T-cell (primary cell): ENCODE results near the gene TK1. TPM values are rescaled to one million over a fixed set of nuclear protein-coding genes. Genes with fewer than 3 reads are reported as not detected.

ENCODE experiments used
- ATAC-seq, 4 experiments: fragments of 200-7000 bp in 3 of 4; fragments of 150-1000 bp in 1 of 4; cut with Tn5 transposase; replicated peaks in 1 of 4; 1 replicate in 3 of 4; 2 replicates in 1 of 4; pipeline ENCODE4 v1.10.0; 2021; ENCODE audit warnings: moderate library complexity in 3 of 4, mild to moderate bottlenecking in 2 of 4, moderate number of reproducible peaks in 1 of 4
- CTCF ChIA-PET, 2 donors: fragments of 300-600 bp; sonication (Branson Sonifier 250); formaldehyde crosslinking; loops; one replicate each; lab custom pipeline; 2022; ENCODE audit warnings: antibody characterized with exemption in 2 of 2; lab: Charles Lee
- POLR2A ChIA-PET, 2 donors: fragments of 300-600 bp; sonication (Branson Sonifier 250); formaldehyde crosslinking; loops; one replicate each; lab custom pipeline; 2022; ENCODE audit warnings: antibody characterized with exemption in 2 of 2; lab: Charles Lee
- DNase-seq, 35 experiments: peaks; one replicate each; pipeline versions ENCODE4 v3.0.0 to v3.0.0-alpha.2; 2013 to 2023
- H3K27ac ChIP-seq: one replicate; pipeline ENCODE4 v1.5.1; 2013; ENCODE audit warnings: low read length
- H3K27me3 ChIP-seq, 2 experiments: replicated peaks in 1 of 2; 1 replicate in 1 of 2; 2 replicates in 1 of 2; pipeline versions ENCODE4 v1.6.1 to v1.7.0; 2013; ENCODE audit warnings: low read length in 1 of 2, mixed read lengths in 1 of 2; ENCODE audit not compliant: control insufficient read depth in 2 of 2, insufficient read depth in 2 of 2; ENCODE audit errors: extremely low read depth in 1 of 2
- H3K36me3 ChIP-seq, 2 donors: 1 replicate in 1 of 2; 2 replicates in 1 of 2; pipeline versions ENCODE4 v1.6.1 to v1.7.0; 2013; ENCODE audit warnings: low read length in 1 of 2; ENCODE audit not compliant: control insufficient read depth in 2 of 2, insufficient read depth in 1 of 2; ENCODE audit errors: extremely low read depth in 1 of 2
- H3K4me1 ChIP-seq, 2 experiments: 1 replicate in 1 of 2; 2 replicates in 1 of 2; pipeline versions ENCODE4 v1.6.1 to v1.7.0; 2013; ENCODE audit warnings: low read length in 2 of 2, mixed read lengths in 1 of 2; ENCODE audit not compliant: insufficient read depth in 2 of 2, control insufficient read depth in 1 of 2; ENCODE audit errors: extremely low read depth in 1 of 2
- H3K4me3 ChIP-seq, 2 donors: 1 replicate in 1 of 2; 2 replicates in 1 of 2; pipeline versions ENCODE4 v1.5.1 to v1.7.0; 2013; ENCODE audit warnings: mild to moderate bottlenecking in 2 of 2, low read length in 1 of 2, moderate library complexity in 1 of 2; ENCODE audit not compliant: control insufficient read depth in 1 of 2; ENCODE audit errors: extremely low read depth in 1 of 2
- H3K9me3 ChIP-seq: 2 replicates; pipeline ENCODE4 v1.7.0; 2013
- H3K27ac Mint-ChIP-seq, 2 donors: one replicate each; pipeline ENCODE4 v1.8.0; 2020 to 2021; ENCODE audit warnings: mild to moderate bottlenecking in 2 of 2, mixed read lengths in 2 of 2
- H3K27me3 Mint-ChIP-seq, 2 donors: one replicate each; pipeline ENCODE4 v1.8.0; 2021 to 2022; ENCODE audit warnings: mixed read lengths in 2 of 2
- H3K36me3 Mint-ChIP-seq: one replicate; pipeline ENCODE4 v1.8.0; 2021; ENCODE audit warnings: mixed read lengths
- H3K4me1 Mint-ChIP-seq, 3 donors: one replicate each; pipeline ENCODE4 v1.8.0; 2020 to 2022; ENCODE audit warnings: mixed read lengths in 3 of 3, mild to moderate bottlenecking in 1 of 3
- H3K4me3 Mint-ChIP-seq, 3 donors: one replicate each; pipeline ENCODE4 v1.8.0; 2020 to 2022; ENCODE audit warnings: mild to moderate bottlenecking in 3 of 3, mixed read lengths in 3 of 3, moderate library complexity in 3 of 3
- H3K9me3 Mint-ChIP-seq, 3 donors: one replicate each; pipeline ENCODE4 v1.8.0; 2020 to 2022; ENCODE audit warnings: mixed read lengths in 3 of 3
- WGBS: methylation state at CpG from one replicate; pipeline ENCODE4 v1.1.5; 2013; ENCODE audit warnings: missing lambda C conversion rate; ENCODE audit not compliant: insufficient coverage; 5-methylcytosine and 5-hydroxymethylcytosine counted together
- total RNA-seq, 35 experiments: library from RNA in 6 of 35; stranded (reverse) in 6 of 35; fragments of 120-200 nt in 1 of 35; gene quantifications; one replicate each; pipeline versions ENCODE4 v1.2.1 to v1.2.4 and lab custom pipeline; 2013 to 2026

TK1 gene
- total RNA-seq, 5 donors from 2014 or later (not counting 1 experiment from before 2014, with no cell fraction given) = 1.6 to 3.3 (median 2.2) TPM

DNA sequence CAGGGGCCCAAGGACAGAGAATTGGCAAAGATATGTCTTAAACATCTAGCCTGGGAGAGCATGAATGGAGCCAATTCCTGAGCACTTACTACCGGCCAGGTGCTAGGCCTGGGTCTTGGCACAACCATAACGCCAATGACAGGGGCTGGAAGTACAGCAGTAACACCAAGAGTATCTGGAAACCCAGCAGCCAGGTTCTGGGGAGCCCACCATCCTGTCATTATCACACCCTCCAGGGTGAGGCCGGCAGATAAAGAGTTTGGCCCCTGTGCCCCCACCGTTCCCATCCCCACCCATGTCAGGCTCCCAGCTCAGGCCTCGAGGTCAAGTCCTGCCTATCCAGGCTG lies 56.8 kb downstream of the TK1 start:
- Mint-ChIP-seq H3K4me3 (peak overlapping the region; percentile 98 to 99 (median 99)), H3K27ac (peak overlapping the region; percentile 97 to 100), H3K4me1 (peaks cover 54 to 63% (median 56%) of the 10 kb centered on the region in 3 donors), H3K27me3 (no peaks in the 10 kb centered on the region), H3K36me3 (peaks cover 9% of the 10 kb centered on the region), H3K9me3 (no peaks in the 10 kb centered on the region)
- Histone ChIP-seq H3K9me3 (no peaks in the 10 kb centered on the region), H3K4me1 (peaks cover 43 to 73% of the 10 kb centered on the region in 2 experiments), H3K27me3 (no peaks in the 10 kb centered on the region), H3K4me3 (peak overlapping the region; percentile 83 to 92), H3K36me3 (peaks cover under 1 to 53% of the 10 kb centered on the region in 2 donors), H3K27ac (peak overlapping the region; percentile 79)
- ATAC-seq = peak in 1 of 4 experiments; percentile 11
- ChIA-PET CTCF (interaction anchor here in 1 of 2 donors (0.8 to 1.3 kb wide), 2 partner anchors 9 to 10 kb away, joined by 4 to 5 read pairs; no protein-coding TSS in a partner anchor), POLR2A (no interaction called here)
- 5% methylated on average over 2 of the region's 5 CpGs for WGBS
- peak in 1 of 35 experiments; percentile 54 for DNase-seq

GRCh38 chr17:78129351-78130089 lies 57.3 kb downstream of the TK1 start:
- WGBS = 10% methylated on average over 4 of the region's 4 CpGs
- DNase-seq = peak in 26 of 35 experiments; percentile 44 to 80 (median 61)

GRCh38 chr17:78128551-78129350 lies 58.1 kb downstream of the TK1 start, which contains the start of gene TMC6:
TMC6 (minus strand) TSS chr17:78128755; CDS start chr17:78126832, 1,923 bp downstream.
- Mint-ChIP-seq H3K9me3 (no peaks in the 10 kb centered on the region), H3K4me3 (peak within 1 kb of the TSS; percentile 98 to 99 (median 99)), H3K27ac (peak within 1 kb of the TSS; percentile 97 to 100), H3K4me1 (peaks cover 48 to 61% (median 51%) of the 10 kb centered on the region in 3 donors), H3K36me3 (peaks cover 5% of the 10 kb centered on the region), H3K27me3 (no peaks in the 10 kb centered on the region)
- ChIA-PET POLR2A (interaction anchor here (0.6 to 0.8 kb wide), 4 partner anchors 8 to 225 kb away, joined by 4 to 9 read pairs (median 8); no protein-coding TSS in a partner anchor), CTCF (interaction anchor here in 1 of 2 donors (0.6 kb wide), 1 partner anchor 12 kb away, joined by 6 read pairs; no protein-coding TSS in a partner anchor)
- Histone ChIP-seq H3K4me3 (peak within 1 kb of the TSS; percentile 83 to 92), H3K27me3 (no peaks in the 10 kb centered on the region), H3K9me3 (no peaks in the 10 kb centered on the region), H3K27ac (peak within 1 kb of the TSS; percentile 79), H3K36me3 (peaks cover 8 to 53% of the 10 kb centered on the region in 2 donors), H3K4me1 (peaks cover 42 to 73% of the 10 kb centered on the region in 2 experiments)
- under 1% methylated on average over 26 of the region's 54 CpGs for WGBS
- ATAC-seq (peak; percentile 29 to 42 (median 34)), DNase-seq (peak; percentile 59 to 88 (median 75))

More at GRCh38 chr17:78129351-78130089, 57.3 kb downstream of the TK1 start:
- Mint-ChIP-seq H3K9me3 (no peaks in the 10 kb centered on the region), H3K4me3 (peak overlapping the region; percentile 98 to 99 (median 99)), H3K27me3 (no peaks in the 10 kb centered on the region), H3K27ac (peak overlapping the region; percentile 97 to 100), H3K4me1 (peaks cover 48 to 61% (median 54%) of the 10 kb centered on the region in 3 donors), H3K36me3 (peaks cover 9% of the 10 kb centered on the region)
- H3K36me3 ChIP-seq = peaks cover 6 to 53% of the 10 kb centered on the region in 2 donors
- H3K27ac ChIP-seq = peak overlapping the region; percentile 79
- peaks cover 43 to 73% of the 10 kb centered on the region in 2 experiments for H3K4me1 ChIP-seq
- peak overlapping the region; percentile 83 to 92 for H3K4me3 ChIP-seq
- no peaks in the 10 kb centered on the region for H3K9me3 ChIP-seq
- ChIA-PET CTCF (interaction anchor here in 1 of 2 donors (0.6 to 1.3 kb wide), 2 partner anchors 11 kb away, joined by 4 to 6 read pairs; no protein-coding TSS in a partner anchor), POLR2A (interaction anchor here (0.6 kb wide), 2 partner anchors 9 to 224 kb away, joined by 9 read pairs; no protein-coding TSS in a partner anchor)
- ATAC-seq = peak; percentile 2 to 4 (median 2)
- H3K27me3 ChIP-seq = no peaks in the 10 kb centered on the region

DNA sequence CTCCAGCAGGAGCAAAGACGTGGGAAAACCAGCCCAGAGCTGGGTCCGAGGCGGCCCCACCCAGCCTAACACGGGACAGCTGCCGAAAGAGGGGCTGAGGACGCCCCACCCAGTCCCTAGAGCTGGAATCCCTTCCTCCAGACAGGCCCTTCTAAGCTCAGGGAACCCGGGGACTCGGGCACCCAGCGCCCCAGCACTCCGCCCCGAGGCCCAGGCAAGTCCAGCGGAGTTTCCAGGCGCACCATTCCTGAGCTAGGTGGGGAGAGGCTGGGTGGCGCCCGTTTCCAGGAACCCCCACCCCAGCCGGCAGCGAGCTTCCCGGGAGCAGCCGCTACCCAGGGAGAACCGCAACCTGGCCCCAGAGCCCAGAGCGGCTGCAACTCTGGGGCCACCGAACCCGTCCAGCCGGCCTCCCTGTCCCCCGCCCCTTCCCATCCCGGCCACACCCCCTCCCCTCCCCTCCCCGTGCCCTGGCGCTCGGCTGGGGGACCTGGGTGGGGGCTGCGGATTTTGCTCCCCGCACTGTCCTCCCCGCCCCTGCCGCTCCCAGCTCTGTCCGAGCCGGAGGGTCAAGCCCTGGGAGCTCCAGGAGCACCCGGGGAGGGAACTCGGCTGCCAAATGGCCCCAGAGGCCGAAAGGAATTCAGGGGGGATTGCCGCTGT lies 58.8 kb downstream of the TK1 start:
- peak in 2 of 35 experiments; percentile 26 to 43 for DNase-seq
- under 1% methylated on average over 21 of the region's 39 CpGs for WGBS
- peak overlapping the region; percentile 91 to 99 (median 99) for H3K4me3 Mint-ChIP-seq
- no peaks in the 10 kb centered on the region for H3K9me3 Mint-ChIP-seq
- H3K36me3 Mint-ChIP-seq = peaks cover 12% of the 10 kb centered on the region
- Histone ChIP-seq H3K27ac (peak overlapping the region; percentile 66), H3K9me3 (no peaks in the 10 kb centered on the region), H3K4me3 (peak overlapping the region; percentile 83 to 91), H3K36me3 (peaks cover 8 to 53% of the 10 kb centered on the region in 2 donors), H3K4me1 (peaks cover 43 to 73% of the 10 kb centered on the region in 2 experiments), H3K27me3 (no peaks in the 10 kb centered on the region)
- peak overlapping the region; percentile 91 to 95 for H3K27ac Mint-ChIP-seq
- peaks cover 48 to 61% (median 51%) of the 10 kb centered on the region in 3 donors for H3K4me1 Mint-ChIP-seq
- ChIA-PET CTCF (no interaction called here), POLR2A (interaction anchor here in 1 of 2 donors (0.6 to 0.8 kb wide), 2 partner anchors 9 to 12 kb away, joined by 4 to 6 read pairs; no protein-coding TSS in a partner anchor)
- H3K27me3 Mint-ChIP-seq = no peaks in the 10 kb centered on the region
- ATAC-seq = no peak

DNA sequence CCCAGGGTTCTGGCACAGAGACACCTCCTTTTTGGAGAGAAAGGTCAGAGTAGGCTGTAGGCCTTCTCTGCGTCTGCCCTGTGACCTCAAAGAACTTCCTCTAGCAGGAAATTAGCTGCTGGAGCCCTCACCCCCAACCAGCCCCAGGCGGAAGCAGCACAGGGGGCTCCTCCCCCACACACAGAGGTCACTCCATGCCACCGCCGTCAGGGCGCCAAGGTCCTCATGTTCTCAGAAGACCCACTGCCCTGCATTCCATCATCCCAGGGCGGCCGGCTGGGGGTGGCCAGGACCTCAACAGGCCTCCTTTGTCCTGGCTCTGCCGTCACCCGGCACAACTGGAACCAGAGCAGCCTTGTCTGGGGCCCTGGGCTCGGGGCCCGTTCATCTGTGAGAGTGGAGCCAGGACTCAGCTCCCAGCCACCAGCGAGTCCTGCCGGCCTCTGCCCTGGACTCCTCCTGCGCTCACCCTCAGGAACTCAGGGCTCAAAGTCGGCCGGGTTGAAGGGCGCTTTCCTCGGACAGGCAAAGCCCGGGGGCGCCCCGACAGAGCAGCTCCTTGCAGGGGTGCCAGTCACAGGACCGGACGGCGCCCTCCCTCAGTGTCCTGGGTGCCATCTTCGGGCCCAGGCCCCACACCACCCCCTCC lies 59.5 kb downstream of the TK1 start:
- DNase-seq (peak in 33 of 35 experiments; percentile 53 to 78 (median 60)), ATAC-seq (peak in 3 of 4 experiments; percentile 10 to 18 (median 13))
- no peaks in the 10 kb centered on the region for H3K9me3 ChIP-seq
- H3K27ac ChIP-seq = peak overlapping the region; percentile 66
- H3K27me3 ChIP-seq = no peaks in the 10 kb centered on the region
- H3K4me1 Mint-ChIP-seq = peaks cover 50 to 62% (median 53%) of the 10 kb centered on the region in 3 donors
- no peaks in the 10 kb centered on the region for H3K9me3 Mint-ChIP-seq
- peaks cover 8 to 53% of the 10 kb centered on the region in 2 donors for H3K36me3 ChIP-seq
- H3K27me3 Mint-ChIP-seq = no peaks in the 10 kb centered on the region
- POLR2A ChIA-PET = no interaction called here
- H3K27ac Mint-ChIP-seq = peak overlapping the region; percentile 91 to 95
- H3K4me3 ChIP-seq = peak overlapping the region; percentile 83 to 91
- peaks cover 19% of the 10 kb centered on the region for H3K36me3 Mint-ChIP-seq
- under 1% methylated on average over 25 of the region's 25 CpGs for WGBS
- peaks cover 46 to 73% of the 10 kb centered on the region in 2 experiments for H3K4me1 ChIP-seq
- CTCF ChIA-PET = interaction anchor here in 1 of 2 donors (0.6 kb wide), 1 partner anchor 12 kb away, joined by 6 read pairs; no protein-coding TSS in a partner anchor
- peak overlapping the region; percentile 91 to 99 (median 99) for H3K4me3 Mint-ChIP-seq
